GM19035 (cell line): ENCODE results near the gene CDHR2.

Experiments used
- ATAC-seq: cut with Tn5 transposase; IDR thresholded peaks from one replicate; pipeline ENCODE4 v1.9.1; 2021; ENCODE audit not compliant: unreplicated experiment

Gene CDHR2

DNA sequence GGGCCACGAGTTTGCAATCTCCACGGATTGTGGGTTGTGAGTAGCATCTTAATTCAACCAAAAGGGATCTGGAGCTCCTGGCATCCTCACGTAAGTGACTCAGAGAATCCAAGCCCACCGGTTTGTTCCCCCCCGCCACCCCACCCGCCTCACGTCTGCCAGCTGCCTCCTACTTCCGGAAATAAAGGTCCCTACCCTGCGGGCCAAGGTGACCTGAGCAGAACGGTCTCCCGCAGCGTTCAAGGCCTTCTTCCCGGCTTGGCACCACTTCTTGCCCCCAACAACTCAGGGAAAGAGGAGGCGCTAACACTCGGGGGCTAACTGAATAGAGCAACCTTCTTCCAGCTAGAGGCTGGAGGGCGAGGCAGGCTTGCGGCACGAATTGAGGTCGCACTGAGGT, 69.6 kb downstream of the CDHR2 start:
- no peak for ATAC-seq

DNA sequence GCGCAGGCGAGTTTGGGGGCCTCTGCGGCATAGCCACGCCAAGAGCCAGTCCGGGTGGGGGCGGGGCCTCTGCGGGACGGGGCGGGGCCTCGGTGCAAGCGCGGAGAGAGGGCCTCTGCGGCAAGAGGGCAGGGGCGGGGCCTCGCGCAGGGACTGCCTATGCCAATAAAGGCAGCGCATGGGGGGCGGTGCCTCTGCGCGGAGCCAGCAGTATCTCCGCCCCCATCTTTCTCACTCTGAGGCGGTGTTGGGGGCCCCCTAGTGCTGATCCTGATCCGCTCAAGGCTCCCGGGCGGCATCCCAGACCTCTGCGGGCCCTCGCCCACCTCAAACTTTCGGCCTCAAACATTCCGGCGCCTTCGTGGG, 70.0 kb downstream of the CDHR2 start:
- ATAC-seq, result peak; percentile 83

DNA sequence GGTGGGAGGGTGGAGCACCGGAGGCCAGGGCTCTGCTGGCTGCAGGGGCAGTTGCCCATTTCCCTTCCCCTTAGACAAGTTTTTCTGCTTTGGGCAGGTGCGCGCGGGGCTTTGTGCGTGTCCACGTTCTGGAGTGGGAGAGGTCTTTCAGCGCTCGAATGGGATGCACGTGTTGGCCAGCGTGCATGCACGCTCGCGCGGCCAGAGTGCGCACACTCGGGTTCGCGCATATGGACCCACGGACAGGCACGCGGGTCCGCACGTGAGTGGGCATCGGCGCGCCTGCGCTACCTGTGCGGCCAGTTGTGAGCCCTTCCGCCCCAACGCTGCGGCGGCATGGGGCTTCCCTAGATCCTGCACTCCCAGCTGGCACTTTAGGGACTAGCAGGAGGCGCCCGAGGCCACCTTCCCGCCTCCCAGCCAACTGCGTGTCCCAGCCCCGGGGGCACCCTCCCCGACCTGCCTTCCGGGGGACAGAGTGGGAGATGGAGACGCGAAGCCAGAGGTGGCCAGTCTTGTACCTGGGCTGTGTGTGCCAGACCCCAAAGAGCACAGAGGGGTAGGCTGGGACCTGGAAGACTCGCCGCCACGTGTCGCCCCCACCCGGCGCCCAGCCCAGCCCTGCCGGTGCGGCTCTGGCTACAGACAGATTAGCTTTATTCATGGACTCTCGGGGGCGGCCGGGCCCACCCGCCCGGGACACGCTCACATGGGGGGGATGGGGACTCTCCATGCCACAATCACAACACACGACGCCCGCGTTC, 70.6 kb downstream of the CDHR2 start:
- ATAC-seq, result no peak

DNA sequence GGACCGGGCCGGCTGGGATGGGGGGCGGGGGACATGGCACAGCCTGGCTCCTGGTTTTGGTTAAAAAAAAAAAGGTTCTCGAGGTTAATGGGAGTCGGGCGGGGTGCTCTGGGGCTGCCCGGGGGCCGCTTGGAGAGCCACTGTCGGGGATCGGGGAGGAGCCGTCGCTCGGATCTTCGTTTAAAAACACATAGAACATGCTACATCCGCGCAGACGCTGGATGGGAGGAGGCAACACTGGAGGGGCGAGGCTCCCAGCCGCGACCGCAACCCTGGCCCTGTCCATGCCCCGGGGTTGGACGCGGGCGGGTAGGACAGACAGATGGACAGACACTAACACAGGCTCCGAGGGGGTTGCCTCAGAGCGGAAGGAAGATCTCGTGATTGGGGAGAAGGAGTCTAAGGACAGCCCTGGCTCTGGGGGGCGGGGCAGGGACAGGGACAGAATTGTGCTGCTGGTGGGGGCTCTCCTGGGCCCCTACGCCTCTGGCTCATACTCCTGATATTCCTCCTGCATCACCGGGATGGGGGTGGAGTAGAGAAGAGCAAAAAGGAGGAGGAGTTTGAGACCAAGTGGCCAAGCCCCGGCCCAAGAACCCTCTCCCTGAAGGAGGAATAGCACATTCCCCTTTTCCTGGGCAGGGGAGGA, 71.3 kb downstream of the CDHR2 start:
- ATAC-seq, result no peak

DNA sequence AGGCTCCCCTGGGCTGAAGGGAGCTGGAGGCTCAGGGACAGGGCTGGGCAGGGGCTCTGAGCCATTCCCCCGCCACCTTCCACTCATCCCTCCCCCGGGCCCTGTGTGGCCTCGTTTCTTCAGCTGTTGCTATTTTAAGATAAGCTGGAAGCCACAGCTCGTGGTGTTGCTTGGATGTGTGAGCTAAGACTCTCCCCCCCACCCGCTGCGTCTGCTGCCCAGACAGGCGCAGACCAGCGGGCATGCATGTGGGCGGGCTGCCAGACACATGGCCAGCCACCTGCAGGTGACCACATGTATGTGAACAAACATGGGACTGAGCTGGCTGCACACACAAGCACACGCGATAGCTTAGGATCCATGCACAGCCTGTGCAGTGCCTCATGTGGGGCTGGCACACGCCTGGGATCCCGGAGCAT, 72.5 kb downstream of the CDHR2 start:
- no peak for ATAC-seq

DNA sequence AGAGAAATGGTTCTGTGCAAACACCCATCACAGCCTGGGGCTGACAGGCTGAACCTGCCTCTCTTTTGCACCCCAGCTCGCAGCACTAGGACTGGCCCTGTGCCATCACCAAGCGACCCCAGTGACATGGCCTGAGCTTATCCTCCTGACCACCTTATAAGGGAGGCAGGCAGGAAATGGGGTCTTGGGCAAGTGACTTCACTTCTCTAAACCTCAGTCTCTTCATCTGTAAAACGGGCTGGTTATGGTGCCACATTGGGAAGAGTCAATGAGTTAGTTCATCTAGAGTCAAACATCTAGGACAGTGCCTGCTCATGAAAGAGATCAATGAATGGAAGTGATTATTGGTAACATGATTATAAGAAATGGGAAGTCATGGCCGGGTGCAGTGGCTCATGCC, 75.0 kb downstream of the CDHR2 start:
- ATAC-seq, result no peak

DNA sequence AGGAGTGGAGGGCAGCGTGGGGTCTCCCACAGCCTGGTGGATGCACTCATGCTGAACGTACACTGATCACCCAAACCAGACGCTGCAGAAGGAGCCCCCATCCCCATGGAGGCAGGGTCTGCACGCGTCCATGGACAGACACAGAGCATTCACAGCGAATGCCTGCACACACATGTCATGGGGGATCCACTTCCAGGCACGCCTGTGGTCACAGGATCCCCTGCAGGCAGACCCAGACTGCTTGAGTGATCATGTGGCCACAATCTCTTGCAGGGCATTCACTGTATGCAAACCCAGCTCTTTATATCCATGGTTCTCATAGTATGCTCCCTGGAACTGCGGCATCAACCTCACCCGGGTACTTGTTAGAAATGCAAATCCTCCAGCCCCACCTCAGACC, 75.8 kb downstream of the CDHR2 start:
- no peak for ATAC-seq

DNA sequence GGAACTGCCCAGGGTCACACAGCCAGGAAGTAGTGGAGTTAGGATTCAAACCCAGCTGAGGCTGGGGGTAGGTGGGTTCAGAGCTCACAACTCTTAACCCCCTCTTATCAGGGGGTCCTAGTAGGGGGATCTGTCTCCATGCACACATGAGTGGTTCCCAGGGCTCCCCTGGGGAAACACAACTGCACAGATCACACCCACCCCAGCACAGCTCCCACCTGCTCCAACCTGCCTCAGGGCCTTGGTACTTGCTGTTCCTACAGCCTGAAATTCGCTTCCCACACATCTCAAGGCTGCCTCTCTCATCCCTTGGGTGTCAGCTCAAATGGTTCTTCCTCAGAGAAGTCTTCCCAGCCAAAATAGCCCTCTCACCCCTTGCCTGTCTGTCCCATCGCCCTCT, 76.4 kb downstream of the CDHR2 start:
- ATAC-seq, result no peak

DNA sequence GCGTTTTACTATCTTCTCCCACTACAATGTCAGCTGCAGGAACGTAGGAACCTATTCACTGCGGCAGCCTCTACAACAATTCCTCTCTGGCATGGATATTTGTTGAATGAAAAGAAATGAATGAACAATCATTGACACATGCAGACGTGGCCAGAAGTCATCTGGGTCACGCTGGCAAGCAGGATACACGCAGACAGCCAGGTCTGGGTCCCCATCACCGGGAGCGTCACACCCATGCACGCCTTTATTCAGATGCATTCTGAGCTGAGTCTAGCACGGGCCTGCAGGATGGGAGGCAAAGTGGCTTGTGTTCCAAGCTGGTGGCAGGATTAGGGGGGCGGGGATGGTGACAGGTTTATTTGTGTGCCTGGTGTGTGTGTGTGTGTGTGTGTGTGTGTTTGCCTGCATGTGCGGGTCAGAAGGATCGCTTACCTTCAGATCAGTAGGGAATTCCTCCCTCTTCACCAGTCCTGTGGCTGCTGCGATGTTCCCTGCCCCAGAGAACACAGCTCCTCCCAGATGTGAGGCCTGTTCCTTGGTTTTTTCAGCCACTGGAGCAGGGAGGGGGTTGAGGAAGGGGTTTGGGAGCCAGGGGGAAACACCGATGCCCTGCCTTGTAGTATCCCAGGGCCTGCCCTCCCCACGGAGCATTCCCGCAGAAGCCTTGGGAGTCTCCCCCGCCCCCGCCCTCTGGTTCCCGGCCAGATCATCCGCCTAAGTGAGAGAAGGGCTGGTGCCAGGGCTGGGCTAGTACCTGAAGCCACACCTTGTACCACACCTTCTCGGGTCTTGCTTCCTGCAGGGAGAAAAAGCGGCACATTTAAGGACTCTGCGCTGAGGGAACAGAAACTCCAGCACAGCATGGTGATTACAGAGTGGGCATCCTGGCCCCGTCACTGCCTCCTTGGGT, 77.1 kb downstream of the CDHR2 start:
- ATAC-seq, result no peak

DNA sequence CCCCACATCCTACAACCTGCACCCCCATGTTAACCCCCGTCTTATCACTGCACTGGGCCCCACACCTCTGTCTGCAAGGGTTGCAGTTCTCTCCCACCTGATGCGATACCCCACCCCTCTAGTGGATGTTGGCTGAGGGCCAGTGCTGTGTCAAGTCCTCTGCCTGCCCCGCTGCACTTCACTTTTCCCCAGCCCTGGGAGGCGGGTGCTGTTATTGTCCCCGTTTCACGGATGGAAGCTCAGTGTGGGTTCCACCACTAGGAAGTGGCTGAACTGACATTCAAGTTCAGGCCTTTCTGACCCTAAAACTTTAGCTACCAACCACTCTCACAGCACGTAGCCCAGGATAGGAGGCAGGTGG, 77.7 kb downstream of the CDHR2 start:
- ATAC-seq, result no peak

DNA sequence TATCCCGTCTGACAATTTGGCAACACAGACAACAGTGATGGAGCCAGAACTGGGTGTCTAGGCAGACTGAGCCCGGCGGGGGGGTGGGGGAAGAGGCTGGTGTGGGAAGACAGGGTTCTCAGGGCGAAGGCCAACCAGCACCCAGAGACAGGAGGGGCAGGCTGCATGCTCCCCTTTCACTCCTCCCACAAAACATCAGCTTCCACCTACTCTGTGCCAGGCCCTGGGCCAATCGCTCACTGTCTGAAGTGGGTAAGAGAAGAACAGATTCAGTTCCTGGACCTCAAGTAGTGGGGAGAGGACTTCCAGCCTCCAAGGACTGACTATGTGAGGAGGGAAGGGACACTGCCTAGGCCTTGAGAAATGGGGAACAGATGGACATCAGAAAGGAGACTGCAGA, 78.4 kb downstream of the CDHR2 start:
- no peak for ATAC-seq

DNA sequence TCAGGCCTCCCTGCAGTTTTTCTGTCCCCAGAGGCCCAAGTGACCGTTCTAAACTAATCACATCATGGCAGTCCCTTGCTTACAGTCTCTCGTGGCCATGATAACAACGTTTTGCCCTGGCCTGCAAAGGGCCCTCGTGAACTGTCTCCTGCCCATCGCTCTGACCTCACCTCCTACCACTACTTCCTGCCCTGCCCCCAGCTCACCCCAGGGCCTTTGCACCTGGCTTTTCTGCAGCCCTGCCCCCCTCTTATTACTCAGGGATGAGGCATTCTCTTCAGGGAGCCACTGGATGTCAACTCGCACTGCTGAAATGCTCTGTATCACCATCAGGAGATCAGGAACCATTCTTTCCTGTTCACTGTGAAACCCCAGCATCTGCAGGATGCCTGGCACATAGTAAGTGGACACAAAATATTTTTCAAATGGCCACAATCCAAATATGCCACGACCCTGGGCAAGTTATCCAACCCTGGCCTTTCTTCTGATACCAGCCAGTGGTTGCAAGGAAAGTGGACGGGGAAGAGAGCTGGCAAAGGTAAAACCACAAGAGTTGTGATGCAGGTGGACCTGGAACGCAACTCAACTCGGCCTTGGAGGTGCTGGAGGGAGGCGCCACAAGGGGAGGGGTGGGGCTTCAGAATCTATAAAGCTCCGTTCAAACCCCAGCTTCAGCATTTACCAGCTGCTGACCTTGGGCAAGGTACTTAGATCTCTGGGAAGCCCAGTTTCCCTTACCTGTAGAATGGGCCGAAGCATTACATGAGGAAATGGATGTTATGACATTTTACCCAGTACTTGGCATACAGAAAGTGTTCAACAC, 79.5 kb downstream of the CDHR2 start:
- no peak for ATAC-seq

DNA sequence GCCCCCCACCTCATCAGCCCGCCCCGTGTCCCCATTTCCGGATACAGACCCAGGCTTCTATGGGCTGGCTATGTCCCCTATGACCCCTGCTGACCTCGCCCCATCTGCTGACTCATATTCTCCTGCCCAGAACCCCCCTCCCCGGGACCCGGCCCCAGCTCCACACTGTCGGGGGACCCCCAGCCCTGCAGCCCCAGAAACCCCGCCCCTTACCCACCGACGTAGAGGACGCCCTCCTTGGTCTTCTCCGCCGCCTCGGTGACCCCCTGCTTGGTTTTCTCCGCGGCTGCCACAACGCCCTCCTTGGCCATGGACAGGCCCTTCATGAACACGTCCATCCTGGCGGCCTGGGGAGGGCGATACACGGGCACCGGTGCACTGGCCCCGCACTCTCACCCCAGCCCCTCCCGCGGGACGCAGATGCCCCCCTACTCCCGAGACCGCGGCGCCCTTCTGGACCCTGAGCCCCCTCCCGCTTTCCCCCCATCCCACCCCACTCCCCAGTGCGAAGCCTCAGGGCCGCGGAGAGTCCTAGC, 80.2 kb downstream of the CDHR2 start:
- ATAC-seq, result no peak

DNA sequence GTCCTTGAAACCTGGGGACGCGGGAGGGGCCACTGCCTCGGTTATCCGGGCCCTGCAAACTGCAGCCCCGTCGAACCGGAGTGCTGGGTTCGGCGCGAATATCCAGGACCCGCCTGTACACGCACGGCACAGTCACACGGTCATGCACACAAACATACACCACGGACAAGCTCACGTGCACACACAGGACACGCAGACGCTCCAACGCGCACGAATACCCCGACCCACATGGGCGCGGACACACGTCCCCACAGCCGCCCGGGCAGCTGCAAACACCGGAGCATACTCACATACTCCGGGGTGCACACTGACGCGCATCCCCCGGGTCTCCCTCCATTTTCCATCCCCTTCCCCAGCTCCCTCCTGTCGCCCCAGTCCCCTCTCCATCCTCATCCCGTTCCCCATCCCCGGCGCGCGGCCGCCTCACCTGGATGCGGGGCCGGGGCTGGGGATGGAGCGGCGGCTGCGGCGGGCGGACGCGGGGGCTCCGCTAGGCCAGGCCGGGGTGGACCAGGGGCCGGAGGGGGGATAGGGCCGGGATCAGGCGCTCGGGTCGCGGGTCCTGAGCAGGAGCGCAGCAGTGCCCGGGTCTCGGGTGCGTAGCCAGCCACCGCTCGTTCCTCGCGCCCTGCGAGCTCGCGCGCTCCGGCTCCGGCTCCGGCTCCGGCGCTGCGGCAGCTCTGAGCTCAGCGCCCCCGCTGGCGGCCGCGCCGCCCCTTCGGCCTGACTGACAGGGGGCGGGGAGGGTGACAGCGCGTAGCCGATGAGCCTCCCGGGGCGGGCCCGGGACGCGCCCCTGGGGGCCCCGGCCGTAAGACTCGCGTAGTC, 80.9 kb downstream of the CDHR2 start, which contains the start of the genes EIF4E1B and SNCB:
Gene EIF4E1B, plus strand, starts transcription at position 823 of the 828 bp plus-strand sequence. CDS start 12,113 bp downstream, outside the sequence.
Gene SNCB, minus strand, starts transcription at position 682 of the 828 bp plus-strand sequence. CDS start 880 bp downstream, outside the sequence.
- ATAC-seq, result peak; percentile 64

DNA sequence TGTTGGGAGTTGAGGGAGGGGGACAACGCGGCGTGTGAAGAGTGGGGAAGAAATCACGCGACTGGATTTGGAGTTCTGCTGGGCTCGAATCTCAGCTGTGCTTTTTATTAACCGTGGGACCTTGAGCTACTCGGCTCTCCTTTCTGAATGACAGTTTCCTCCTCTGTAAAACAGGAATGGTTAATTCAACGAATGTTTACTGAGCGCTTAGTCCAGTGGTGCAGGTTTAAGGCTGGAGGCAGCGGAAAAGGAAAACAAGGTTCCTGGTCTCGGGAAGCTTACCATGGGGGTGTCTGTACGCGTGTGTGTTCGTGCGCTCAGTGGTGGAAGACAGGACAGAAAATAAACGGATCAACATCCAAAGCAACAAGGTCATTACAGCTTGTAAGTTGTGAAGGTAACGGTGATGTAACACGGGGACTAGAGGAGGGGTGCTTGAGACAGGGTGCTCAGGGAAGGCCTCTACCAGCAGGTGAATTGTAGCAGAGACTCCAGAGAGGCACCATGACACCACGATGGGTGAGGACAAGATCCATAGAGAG, 81.6 kb downstream of the CDHR2 start:
- no peak for ATAC-seq

DNA sequence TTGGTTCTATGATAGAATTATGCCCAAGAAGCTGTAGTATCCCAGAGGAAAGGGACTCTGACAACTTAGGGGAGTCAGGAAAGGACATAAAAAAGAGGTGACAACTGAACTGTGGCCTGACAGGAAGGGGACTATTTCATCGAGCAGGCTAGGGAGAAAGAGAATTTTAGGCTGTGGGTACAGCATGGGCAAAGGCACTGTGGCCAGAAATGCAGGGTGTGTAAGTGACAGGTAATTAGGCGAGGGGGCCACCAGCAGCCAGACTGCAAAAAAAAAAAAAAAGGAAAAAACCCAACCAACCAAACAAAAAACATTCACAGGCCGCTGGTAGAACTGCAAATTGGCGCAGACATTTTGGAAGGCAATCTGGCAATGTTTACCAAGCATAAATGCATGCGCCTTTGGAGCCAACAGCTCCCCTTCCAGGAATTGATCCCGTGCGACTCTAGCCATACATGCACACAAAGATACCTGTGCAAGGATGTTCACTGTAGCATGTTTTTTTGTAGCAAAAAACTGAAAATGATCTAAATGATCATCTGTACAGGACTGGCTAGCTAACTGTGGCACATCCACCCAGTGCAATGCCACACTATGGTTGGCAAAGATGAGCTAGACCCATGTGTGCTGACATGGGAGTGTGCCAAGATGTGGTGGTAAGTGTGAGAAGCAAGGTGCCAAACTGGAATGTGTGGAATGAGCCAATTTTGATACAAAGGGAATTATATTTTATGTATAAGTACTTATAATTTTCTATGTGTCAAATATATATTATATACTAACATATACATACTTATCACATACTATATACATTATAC, 82.5 kb downstream of the CDHR2 start:
- ATAC-seq, result no peak

DNA sequence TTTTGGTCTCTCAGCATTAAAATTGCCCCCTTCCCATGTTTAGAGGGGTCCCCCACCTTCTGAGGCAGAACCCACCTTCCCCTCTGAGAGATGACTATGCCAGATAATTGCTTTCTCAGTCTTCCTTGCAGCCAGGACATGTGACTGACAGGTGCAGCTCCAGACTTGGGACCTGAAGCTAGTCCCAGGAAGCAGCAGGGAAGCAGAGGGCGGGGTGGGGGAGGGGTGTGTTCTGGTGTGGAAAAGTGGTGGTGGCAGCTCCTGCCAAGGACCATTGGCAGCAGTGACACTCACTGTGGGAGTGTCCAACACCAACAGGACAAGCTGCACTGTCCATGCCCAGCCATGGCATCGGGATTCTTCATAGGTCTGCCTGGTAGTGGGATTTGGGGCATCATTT, 83.6 kb downstream of the CDHR2 start:
- no peak for ATAC-seq

DNA sequence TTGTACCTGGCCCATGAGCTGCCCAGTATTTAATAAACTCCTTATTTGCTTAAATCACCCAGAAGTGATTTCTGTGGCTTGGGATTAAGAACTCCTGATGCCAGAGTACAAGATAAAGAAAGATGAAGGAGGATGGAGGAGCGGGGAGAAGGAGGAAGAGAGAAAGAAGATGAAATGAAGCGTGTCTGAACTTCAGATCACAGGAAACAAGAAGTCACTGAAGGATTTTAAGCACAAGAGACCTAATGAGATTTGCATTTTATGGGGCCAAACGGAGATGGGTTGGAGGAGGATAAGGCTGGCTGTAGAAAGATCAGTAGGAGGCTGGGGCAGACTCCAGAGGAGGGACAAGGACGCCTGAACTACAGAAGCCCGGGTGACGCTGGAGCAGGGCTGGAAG, 84.5 kb downstream of the CDHR2 start:
- ATAC-seq, result no peak
